Choroid plexus epithelial cell (primary cell): ENCODE data around the gene TGFBR3L.
A peak's percentile ranks its signal among the peaks of the same experiment; 100 is the strongest.

ENCODE experiments used
- DNase-seq: peaks from one replicate; pipeline ENCODE4 v3.0.0-alpha.2; 2010; ENCODE audit warnings: low read depth
- H3K4me3 ChIP-seq: 2 replicates; pipeline ENCODE4 v1.5.1; 2011; ENCODE audit warnings: low read depth, mild to moderate bottlenecking, control low read depth, low read length, moderate library complexity
- CTCF ChIP-seq: conservative IDR thresholded peaks from 2 replicates; pipeline ENCODE4 v1.5.1; 2011; ENCODE audit warnings: low read depth, mild to moderate bottlenecking, control low read depth, inconsistent platforms, low read length, moderate library complexity

Gene TGFBR3L

GRCh38 chr19:7873304-7874075, 41.1 kb upstream of the TGFBR3L start:
- TF ChIP-seq CTCF: no peak
- H3K4me3 ChIP-seq: no peak overlapping the region
- DNase-seq: no peak

- TF ChIP-seq CTCF: no peak
- peak; percentile 29 for DNase-seq
- H3K4me3 ChIP-seq: peak within 1 kb of the TSS; percentile 31
These were observed 40.3 kb upstream of the TGFBR3L start, which contains the start of gene PRR36 for GRCh38 chr19:7874076-7874896. Gene PRR36, minus strand, starts transcription at chr19:7874390. Its CDS starts 701 bp downstream, at chr19:7873689.

- TF ChIP-seq CTCF: no peak
- H3K4me3 ChIP-seq: no peak overlapping the region
- DNase-seq: no peak
These were observed 39.7 kb upstream of the TGFBR3L start for GRCh38 chr19:7874897-7875273.

GRCh38 chr19:7877249-7877836, 37.3 kb upstream of the TGFBR3L start:
- DNase-seq: no peak
- no peak for TF ChIP-seq CTCF
- H3K4me3 ChIP-seq: no peak overlapping the region

- H3K4me3 ChIP-seq: no peak overlapping the region
- no peak for DNase-seq
- no peak for TF ChIP-seq CTCF
These were observed 35.4 kb upstream of the TGFBR3L start for GRCh38 chr19:7879111-7879807.

- no peak overlapping the region for H3K4me3 ChIP-seq
- TF ChIP-seq CTCF: no peak
- DNase-seq: no peak
These were observed 34.8 kb upstream of the TGFBR3L start for GRCh38 chr19:7879836-7880235.
